Activated effector memory CD4-positive, alpha-beta T cell treated with Interleukin-2 at 50 U/mL for 16 hours (primary cell): ENCODE measurements around the gene ASAP2.

ENCODE experiments used
- DNase-seq: peaks from one replicate; pipeline ENCODE4 v3.0.0-alpha.2; 2020

The ASAP2 gene

GRCh38 chr2:9330612-9331270 lies 124.1 kb downstream of the ASAP2 start:
- no peak for DNase-seq

GRCh38 chr2:9331704-9332103 lies 125.1 kb downstream of the ASAP2 start:
- no peak for DNase-seq

DNA sequence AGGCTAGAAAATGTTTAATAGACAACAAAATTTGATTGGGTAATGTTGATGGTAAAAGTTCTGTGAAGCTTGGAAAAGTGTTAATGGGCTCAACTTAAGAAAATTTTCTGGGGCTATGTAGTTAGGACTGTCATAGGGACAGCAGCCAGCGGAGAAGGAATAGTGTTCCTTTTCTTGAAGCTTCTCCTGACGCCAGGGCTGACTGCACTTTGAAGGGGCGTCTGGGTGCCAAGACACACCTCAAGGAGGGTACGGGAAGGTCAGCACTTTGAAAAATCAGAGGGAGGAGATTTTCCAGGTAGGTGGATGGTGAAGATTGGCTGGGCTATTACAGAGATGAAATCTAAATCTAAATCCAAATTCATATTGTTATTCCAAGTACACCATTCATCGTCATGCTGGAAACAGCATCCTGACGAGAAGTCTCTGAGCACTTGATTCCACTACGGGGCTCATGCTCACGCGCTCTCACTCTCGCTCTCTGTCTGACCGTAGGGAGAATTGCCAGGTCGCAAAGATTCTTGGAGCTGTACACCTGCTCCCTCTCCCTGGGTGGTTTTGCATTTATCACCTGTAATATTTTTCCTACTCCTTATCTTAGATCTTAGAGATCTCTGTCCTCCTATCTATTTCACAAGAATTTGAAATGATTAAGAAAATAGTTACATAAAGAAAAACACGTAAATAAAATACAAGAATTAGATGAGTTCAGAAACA lies 125.7 kb downstream of the ASAP2 start:
- DNase-seq, result no peak

- DNase-seq, result no peak
Measured at GRCh38 chr2:9332853-9333245, 126.2 kb downstream of the ASAP2 start.

- no peak for DNase-seq
Measured at GRCh38 chr2:9333591-9334171, 127.1 kb downstream of the ASAP2 start.

- no peak for DNase-seq
Measured at GRCh38 chr2:9334761-9335160, 128.1 kb downstream of the ASAP2 start.

- DNase-seq, result no peak
Measured at GRCh38 chr2:9335322-9335832, 128.8 kb downstream of the ASAP2 start.

DNA sequence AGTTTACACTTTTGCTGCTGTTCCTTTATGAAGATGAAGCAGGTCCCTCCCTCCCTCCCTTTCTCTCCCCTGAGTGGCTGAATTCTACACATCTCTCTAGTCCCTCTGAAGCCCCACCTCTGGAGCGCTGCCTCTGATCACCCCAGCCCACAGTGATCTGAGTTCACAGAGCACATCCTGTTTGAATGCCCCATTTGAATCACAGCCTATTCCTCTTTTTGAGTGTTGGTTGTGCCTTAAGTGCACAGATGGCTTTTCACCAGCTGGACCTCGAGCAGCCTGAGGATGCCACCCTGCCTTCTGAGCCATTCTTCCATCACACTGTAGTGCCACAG lies 129.6 kb downstream of the ASAP2 start:
- DNase-seq, result no peak

DNA sequence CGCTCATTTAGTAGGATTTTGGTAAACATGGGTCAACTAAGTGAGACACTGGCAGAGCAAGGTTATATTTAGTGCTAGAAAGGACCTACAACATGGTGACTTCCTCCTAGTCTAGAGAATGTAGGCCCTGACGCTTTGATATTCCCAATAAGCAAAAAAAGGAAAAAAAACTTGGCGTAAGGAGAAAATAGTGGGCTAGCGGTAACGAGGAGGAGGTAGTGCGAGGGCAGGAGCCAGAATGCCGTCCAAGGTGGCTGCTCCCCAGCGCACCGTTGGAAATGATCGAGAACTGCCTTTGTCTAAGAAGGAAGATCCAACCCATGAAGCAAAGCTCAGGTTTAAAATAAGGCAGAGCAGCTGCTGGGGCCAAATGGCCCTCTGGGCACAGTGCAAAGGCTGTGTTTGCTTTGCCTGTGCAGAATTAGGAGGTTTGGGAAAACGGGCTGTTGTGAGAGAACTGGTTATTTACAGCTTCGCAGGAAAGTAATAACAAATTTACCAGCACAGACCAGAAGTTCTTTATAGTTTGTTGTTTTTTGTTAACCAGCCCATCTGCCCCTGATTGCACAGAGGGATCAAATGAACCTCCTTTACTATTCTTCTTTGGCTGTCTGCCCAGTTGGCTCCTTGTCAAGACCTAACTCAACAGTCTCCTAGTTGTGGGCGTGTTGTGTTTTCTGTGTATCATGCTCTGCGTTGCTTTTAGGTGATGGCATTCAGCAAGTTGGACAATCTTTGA lies 130.1 kb downstream of the ASAP2 start:
- no peak for DNase-seq

GRCh38 chr2:9337901-9338300 lies 131.3 kb downstream of the ASAP2 start:
- no peak for DNase-seq

DNA sequence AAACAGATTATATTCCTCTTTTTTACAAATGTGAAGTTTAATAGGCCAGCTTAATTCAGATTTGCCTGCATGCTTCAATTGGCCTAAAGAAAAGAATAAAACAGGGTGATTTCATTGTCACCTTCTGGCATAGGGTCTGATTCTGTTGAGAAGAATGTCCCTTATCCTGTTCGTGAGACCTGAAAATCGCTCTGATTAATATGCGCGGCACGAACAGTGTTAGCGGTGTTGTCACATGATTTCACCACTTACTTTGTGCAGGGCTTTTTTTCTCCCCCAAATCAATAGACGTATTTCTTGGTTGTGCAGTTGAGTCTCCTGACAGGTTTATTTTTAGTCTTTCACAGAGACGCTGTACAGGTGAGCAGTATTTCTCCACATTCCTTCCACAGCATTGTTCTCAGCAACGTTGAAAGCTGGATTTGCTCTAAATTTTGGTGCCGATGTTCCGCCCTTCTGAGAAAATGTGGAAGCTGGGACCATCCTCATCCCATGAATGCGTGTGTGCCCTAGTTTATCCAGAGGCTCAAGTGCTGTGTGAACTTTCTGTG lies 134.8 kb downstream of the ASAP2 start:
- DNase-seq, result no peak

DNA sequence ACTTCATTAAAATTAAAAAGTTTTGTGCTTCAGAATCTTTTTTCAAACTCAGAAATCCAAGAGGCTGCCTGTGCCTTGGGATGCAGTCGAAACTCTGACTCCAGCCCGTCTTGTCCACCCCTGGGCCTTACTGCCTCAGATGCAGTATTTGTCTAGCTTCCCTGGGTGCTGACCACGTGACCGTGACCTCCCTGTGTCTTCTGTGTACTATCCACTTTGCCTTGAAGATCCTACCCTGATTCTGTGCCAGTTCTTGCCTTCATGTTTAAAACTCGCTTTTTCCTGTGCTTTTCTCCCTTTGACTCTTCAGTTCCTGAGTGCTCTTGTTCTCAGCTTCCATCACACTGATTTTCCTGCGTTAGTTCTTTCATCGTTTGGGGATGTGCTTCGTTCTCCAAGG lies 136.0 kb downstream of the ASAP2 start:
- no peak for DNase-seq

DNA sequence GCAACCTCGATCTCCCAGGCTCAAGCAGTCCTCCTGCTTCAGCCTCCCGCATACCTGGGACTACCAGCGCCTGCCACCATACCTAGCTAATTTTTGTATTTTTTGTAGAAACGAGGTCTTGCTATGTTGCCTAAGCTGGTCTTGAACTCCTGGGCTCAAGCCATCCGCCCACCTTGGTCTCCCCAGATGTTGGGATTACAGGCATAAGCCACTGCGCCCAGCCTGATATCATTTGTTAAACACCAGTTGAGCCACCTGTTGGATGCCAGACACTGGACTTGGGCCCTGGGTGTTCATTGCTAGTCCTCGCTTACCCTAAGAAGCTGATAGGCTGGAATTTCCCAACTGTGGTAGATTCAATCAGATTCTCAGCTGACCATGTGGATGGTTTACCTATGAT lies 136.9 kb downstream of the ASAP2 start:
- DNase-seq, result no peak

- no peak for DNase-seq
Measured at GRCh38 chr2:9344434-9344833, 137.8 kb downstream of the ASAP2 start.

DNA sequence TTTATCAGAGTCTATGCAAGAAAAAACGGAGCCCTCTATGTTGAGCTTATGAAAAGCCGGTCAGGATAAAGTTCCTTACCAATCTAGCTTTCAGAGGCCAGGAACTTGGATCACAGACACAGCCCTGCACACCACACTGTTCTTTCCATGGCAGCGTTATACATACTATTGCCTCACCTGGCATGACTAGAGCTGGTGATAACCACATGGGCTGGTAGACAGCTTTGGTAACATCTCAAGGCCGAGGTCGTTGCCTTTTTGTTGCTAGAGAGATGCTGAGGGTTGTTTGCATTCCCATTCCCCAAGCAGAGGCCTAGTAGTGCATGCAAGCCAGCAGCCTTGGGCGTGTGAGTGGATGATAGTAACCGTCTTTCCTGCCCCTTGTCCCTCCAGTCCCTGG lies 138.7 kb downstream of the ASAP2 start:
- DNase-seq, result no peak

DNA sequence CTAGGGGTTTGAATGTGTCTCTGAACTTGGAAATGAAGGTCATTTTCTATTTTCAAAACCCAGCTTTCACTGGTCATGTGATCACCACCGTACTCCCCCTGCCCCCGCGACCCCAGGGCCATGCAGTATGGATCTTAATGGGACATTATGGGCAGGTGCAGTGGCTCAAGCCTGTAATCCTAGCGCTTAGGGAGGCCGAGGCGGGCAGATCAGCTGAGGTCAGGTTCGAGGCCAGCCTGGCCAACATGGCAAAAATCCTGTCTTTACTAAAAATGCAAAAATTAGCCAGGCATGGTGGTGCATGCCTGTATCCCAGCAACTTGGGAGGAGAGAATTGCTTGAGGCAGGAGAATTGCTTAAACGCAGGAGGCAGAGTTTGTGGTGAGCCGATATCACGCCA lies 139.4 kb downstream of the ASAP2 start:
- no peak for DNase-seq

DNA sequence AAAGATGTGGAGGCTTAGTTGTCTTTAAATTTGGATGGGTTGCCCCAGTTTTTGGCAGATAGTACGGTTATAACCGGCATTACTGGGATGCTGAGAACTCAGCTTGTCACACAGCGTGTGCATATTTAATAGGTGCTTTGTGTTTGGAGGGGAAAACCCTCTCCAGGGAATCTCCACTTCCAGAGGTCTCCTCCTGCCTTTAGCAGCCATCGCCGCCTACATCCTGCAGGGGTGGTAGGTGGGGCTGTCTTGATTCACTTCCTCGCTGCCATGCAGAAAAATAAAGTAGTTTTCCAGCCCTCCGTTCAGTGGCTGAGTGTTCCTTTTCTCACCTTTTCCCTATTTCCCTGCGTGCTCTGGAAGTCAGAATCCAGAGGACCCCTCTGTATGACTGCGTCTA lies 140.3 kb downstream of the ASAP2 start:
- no peak for DNase-seq

DNA sequence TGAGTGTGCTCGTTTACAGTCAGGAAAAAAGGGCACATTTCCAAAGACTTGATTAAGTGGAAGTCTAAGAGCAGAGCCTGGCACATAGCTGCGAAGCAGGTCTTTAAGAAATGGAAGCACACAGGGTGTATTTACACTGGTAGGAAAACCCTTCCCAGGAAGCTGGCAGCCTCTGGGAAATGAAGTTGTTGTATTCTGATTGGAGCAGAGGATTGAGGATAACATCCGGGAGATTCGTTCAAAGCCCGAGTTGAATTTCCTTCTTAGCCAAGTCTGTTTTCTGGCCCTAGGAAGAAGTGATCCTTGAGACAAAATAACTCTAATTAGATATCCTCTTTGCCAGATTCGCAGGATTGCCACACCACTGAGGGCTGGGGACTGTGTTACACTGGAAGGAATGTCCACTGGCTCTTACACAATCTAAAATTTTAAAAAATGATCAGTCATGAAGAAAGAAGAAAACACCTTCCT lies 140.8 kb downstream of the ASAP2 start:
- no peak for DNase-seq

DNA sequence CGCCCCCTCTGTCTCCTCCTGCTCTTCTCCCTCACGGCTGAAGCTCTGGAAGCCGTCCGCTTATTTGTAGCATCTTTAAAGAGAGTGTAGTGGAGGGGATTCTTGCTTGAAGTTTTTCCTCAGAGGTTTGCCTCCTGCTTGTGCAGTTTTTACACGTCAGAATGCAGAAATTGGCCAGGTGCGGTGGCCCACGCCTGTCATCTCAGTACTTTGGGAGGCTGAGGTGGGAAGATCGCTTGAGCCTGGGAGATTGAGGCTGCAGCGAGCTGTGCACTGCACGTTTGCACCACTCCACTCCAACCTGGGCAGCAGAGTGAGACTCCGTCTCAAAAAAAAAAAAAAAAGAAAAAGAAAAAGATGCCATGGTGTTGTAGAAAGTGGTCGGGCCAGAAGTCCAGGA lies 147.7 kb downstream of the ASAP2 start:
- no peak for DNase-seq

DNA sequence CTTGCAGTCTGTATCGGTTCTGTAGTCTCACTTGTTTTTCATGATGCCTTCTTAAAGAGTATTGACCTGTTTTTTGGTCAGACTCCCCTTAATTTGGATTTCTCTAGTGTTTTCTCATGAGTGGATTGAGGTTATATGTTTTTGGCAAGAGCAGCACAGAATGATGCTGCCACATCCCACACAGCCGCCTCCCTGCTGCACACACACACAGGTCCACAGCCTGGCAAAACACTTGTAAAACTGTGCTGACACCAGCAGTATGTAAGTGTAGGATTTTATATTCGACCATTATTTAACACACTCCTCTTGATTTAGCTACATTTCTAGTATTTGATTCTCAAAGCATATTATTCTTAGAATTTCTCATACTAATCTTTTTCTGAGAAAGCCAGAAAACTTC lies 148.7 kb downstream of the ASAP2 start:
- no peak for DNase-seq

DNA sequence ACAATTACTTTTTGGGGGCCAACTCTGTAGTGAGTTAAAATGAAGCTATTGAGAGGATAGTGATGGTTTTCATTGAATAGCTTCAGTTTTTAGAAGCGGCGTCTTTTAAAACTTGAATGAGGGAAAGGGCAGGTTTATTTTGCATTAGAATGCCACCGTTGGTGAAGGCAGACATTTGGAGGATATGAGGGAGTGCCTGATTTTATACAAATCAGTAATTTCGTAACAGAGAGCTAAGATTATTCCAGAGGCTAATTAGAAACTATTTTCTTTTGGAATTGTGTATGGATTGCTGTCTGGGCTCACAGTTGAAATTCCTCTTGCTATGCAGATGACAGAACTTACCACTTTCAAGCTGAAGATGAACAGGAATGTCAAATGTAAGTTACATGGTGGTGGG lies 149.1 kb downstream of the ASAP2 start:
- no peak for DNase-seq

GRCh38 chr2:9356261-9356660 lies 149.6 kb downstream of the ASAP2 start:
- DNase-seq, result no peak

- DNase-seq, result no peak
Measured at GRCh38 chr2:9358846-9359245, 152.2 kb downstream of the ASAP2 start.
